ENCODE data around the gene WNT10A. TPM values are rescaled to one million over a fixed set of nuclear protein-coding genes. Genes with fewer than 3 reads are reported as not detected.

WNT10A gene
- total and polyA plus RNA-seq, 10 of the 15 experiments (the other 5 are each of a cell fraction or from before 2014, with no cell fraction given): 0.61 to 45.0 (median 6.9) TPM

GRCh38 chr2:218832081-218832480 lies 48.6 kb upstream of the WNT10A start (continued):
- TF ChIP-seq, protein P1, sequence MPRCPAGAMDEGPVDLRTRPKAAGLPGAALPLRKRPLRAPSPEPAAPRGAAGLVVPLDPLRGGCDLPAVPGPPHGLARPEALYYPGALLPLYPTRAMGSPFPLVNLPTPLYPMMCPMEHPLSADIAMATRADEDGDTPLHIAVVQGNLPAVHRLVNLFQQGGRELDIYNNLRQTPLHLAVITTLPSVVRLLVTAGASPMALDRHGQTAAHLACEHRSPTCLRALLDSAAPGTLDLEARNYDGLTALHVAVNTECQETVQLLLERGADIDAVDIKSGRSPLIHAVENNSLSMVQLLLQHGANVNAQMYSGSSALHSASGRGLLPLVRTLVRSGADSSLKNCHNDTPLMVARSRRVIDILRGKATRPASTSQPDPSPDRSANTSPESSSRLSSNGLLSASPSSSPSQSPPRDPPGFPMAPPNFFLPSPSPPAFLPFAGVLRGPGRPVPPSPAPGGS (IDR thresholded peaks at IDR 0.05; ENCODE audit: borderline replicate concordance, insufficient read depth, low read depth, low read length, poor library complexity, severe bottlenecking): no peak
- TF ChIP-seq EP300 (IDR thresholded peaks at IDR 0.05; ENCODE audit: borderline replicate concordance in 1 of 2, control insufficient read depth in 1 of 2, low read depth in 2 of 2, low read length in 2 of 2) (no peak), ESRRA (IDR thresholded peaks at IDR 0.05; ENCODE audit: low read length) (no peak), NR2C2 (IDR thresholded peaks at IDR 0.05; ENCODE audit: borderline replicate concordance, control insufficient read depth, insufficient read length, low read depth) (no peak), TARDBP (IDR thresholded peaks at IDR 0.05; ENCODE audit: borderline replicate concordance) (no peak)
- TF ChIP-seq, protein P2, sequence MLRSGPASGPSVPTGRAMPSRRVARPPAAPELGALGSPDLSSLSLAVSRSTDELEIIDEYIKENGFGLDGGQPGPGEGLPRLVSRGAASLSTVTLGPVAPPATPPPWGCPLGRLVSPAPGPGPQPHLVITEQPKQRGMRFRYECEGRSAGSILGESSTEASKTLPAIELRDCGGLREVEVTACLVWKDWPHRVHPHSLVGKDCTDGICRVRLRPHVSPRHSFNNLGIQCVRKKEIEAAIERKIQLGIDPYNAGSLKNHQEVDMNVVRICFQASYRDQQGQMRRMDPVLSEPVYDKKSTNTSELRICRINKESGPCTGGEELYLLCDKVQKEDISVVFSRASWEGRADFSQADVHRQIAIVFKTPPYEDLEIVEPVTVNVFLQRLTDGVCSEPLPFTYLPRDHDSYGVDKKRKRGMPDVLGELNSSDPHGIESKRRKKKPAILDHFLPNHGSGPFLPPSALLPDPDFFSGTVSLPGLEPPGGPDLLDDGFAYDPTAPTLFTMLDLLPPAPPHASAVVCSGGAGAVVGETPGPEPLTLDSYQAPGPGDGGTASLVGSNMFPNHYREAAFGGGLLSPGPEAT (IDR thresholded peaks at IDR 0.05; ENCODE audit: low read depth): no peak
- TF ChIP-seq, protein P3, sequence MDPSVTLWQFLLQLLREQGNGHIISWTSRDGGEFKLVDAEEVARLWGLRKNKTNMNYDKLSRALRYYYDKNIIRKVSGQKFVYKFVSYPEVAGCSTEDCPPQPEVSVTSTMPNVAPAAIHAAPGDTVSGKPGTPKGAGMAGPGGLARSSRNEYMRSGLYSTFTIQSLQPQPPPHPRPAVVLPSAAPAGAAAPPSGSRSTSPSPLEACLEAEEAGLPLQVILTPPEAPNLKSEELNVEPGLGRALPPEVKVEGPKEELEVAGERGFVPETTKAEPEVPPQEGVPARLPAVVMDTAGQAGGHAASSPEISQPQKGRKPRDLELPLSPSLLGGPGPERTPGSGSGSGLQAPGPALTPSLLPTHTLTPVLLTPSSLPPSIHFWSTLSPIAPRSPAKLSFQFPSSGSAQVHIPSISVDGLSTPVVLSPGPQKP (IDR thresholded peaks at IDR 0.05; ENCODE audit: low read depth, low read length): no peak
- TF ChIP-seq, protein P4, sequence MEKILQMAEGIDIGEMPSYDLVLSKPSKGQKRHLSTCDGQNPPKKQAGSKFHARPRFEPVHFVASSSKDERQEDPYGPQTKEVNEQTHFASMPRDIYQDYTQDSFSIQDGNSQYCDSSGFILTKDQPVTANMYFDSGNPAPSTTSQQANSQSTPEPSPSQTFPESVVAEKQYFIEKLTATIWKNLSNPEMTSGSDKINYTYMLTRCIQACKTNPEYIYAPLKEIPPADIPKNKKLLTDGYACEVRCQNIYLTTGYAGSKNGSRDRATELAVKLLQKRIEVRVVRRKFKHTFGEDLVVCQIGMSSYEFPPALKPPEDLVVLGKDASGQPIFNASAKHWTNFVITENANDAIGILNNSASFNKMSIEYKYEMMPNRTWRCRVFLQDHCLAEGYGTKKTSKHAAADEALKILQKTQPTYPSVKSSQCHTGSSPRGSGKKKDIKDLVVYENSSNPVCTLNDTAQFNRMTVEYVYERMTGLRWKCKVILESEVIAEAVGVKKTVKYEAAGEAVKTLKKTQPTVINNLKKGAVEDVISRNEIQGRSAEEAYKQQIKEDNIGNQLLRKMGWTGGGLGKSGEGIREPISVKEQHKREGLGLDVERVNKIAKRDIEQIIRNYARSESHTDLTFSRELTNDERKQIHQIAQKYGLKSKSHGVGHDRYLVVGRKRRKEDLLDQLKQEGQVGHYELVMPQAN (conservative IDR thresholded peaks at IDR 0.05): no peak

Measured in GM12878 (cell line).